ENCODE data around the gene PTPRU. TPM values are rescaled to one million over a fixed set of nuclear protein-coding genes. Genes with fewer than 3 reads are reported as not detected.
A peak's percentile ranks its signal among the peaks of the same experiment; 100 is the strongest.

PTPRU gene
- total RNA-seq, 6 experiments from 2014 or later, result 5.6 to 8.1 (median 7.0) TPM

GRCh38 chr1:29270929-29271521, 34.7 kb downstream of the PTPRU start:
- Mint-ChIP-seq H3K27me3 (ENCODE audit: insufficient read depth) (no peaks in the 10 kb centered on the region; the same call in 1 of the 2 replicates), H3K36me3 (ENCODE audit: low read depth) (no peaks in the 10 kb centered on the region), H3K4me3 (peak overlapping the region; percentile 75), H3K9me3 (no peaks in the 10 kb centered on the region), H3K27ac (peak overlapping the region; percentile 38), H3K4me1 (ENCODE audit: low read depth) (peaks cover 21% of the 10 kb centered on the region)
- DNase-seq, result no peak
- TF ChIP-seq, protein P1, sequence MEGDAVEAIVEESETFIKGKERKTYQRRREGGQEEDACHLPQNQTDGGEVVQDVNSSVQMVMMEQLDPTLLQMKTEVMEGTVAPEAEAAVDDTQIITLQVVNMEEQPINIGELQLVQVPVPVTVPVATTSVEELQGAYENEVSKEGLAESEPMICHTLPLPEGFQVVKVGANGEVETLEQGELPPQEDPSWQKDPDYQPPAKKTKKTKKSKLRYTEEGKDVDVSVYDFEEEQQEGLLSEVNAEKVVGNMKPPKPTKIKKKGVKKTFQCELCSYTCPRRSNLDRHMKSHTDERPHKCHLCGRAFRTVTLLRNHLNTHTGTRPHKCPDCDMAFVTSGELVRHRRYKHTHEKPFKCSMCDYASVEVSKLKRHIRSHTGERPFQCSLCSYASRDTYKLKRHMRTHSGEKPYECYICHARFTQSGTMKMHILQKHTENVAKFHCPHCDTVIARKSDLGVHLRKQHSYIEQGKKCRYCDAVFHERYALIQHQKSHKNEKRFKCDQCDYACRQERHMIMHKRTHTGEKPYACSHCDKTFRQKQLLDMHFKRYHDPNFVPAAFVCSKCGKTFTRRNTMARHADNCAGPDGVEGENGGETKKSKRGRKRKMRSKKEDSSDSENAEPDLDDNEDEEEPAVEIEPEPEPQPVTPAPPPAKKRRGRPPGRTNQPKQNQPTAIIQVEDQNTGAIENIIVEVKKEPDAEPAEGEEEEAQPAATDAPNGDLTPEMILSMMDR (IDR thresholded peaks at IDR 0.05), result no peak

DNA sequence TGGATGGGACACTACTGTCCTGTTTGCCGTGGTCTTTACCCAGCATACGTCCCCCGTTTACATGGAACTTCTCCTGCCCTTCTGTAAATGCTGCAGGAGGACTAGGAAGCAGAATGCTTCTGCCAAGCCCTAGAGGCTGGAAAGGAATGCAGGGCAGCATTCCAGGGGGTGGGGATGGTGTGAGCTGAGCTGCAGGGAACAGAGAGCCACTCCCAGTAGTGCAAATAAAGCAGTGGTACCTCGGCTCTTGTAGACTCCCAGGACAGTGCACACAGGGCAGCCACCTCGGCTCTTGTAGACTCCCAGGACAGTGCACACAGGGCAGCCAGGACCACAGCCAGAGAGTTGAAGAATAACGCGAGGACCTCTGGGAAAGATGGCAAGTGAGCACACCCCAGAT, 35.4 kb downstream of the PTPRU start:
- peaks cover 2% of the 10 kb centered on the region; the same call in 1 of the 2 replicates for H3K36me3 Mint-ChIP-seq (ENCODE audit: low read depth)
- peak overlapping the region; percentile 75 for H3K4me3 Mint-ChIP-seq
- peak; percentile 60 for DNase-seq
- H3K4me1 Mint-ChIP-seq (ENCODE audit: low read depth), result peaks cover 21% of the 10 kb centered on the region
- peak overlapping the region; percentile 39 for H3K27ac Mint-ChIP-seq
- TF ChIP-seq, protein P1 (IDR thresholded peaks at IDR 0.05), result no peak
- H3K9me3 Mint-ChIP-seq, result no peaks in the 10 kb centered on the region
- no peaks in the 10 kb centered on the region; the same call in 1 of the 2 replicates for H3K27me3 Mint-ChIP-seq (ENCODE audit: insufficient read depth)

DNA sequence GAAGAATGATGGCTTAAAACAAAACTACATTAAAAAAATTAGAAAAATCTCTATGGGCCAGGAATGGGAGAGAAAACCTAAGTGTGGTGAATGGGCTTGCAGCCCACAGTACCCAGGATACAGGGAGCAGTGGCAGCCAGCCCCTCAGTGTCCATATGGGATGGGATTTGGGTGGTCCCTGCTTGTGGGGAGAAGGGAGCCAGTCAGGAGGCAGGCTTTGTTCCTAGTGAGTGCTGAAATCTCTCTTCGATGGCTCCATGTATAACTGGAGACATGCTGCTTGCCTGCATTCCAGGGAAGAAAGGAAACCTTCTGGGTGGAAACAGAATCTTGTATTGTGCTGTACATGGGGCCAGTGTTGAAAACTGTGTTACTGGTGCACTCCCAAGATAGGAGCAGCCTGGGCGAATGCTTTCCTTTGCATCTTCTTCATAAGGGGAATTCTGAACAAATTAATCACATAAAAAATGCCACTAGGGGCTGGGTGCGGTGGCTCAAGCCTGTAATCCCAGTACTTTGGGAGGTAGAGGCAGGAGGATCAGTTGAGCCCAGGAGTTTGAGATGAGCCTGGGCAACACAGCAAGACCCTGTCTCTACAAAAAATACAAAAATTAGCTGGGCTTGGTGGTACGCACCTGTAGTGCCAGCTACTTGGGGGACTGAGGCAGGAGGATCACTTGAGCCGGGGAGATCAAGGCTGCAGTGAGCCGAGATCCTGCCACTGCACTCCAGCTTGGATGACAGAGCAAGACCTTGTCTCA, 36.0 kb downstream of the PTPRU start:
- H3K27me3 Mint-ChIP-seq (ENCODE audit: insufficient read depth), result no peaks in the 10 kb centered on the region; the same call in 1 of the 2 replicates
- H3K4me1 Mint-ChIP-seq (ENCODE audit: low read depth), result peaks cover 21% of the 10 kb centered on the region
- TF ChIP-seq, protein P1 (IDR thresholded peaks at IDR 0.05), result no peak
- no peak for DNase-seq
- H3K36me3 Mint-ChIP-seq (ENCODE audit: low read depth), result peaks cover 4% of the 10 kb centered on the region; the same call in 1 of the 2 replicates
- no peaks in the 10 kb centered on the region for H3K9me3 Mint-ChIP-seq
- H3K4me3 Mint-ChIP-seq, result peak overlapping the region; percentile 75
- H3K27ac Mint-ChIP-seq, result peak overlapping the region; percentile 39; the same call in 1 of the 2 replicates

DNA sequence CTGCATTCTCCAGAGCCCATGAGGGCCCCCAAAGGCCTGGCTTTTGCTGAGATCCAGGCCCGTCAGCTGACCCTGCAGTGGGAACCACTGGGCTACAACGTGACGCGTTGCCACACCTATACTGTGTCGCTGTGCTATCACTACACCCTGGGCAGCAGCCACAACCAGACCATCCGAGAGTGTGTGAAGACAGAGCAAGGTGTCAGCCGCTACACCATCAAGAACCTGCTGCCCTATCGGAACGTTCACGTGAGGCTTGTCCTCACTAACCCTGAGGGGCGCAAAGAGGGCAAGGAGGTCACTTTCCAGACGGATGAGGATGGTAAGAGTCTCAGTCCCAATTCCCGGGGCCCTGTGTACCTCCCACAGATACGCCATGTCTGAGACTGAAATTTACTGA, 39.1 kb downstream of the PTPRU start:
- Mint-ChIP-seq H3K4me1 (ENCODE audit: low read depth) (peaks cover 24% of the 10 kb centered on the region), H3K4me3 (no peak overlapping the region), H3K27ac (no peak overlapping the region), H3K9me3 (no peaks in the 10 kb centered on the region), H3K27me3 (ENCODE audit: insufficient read depth) (no peaks in the 10 kb centered on the region), H3K36me3 (ENCODE audit: low read depth) (peaks cover 4% of the 10 kb centered on the region; the same call in 1 of the 2 replicates)
- TF ChIP-seq, protein P1 (IDR thresholded peaks at IDR 0.05), result no peak
- no peak for DNase-seq

GRCh38 chr1:29278124-29278523, 41.8 kb downstream of the PTPRU start:
- Mint-ChIP-seq H3K27ac (no peak overlapping the region), H3K4me3 (no peak overlapping the region), H3K9me3 (no peaks in the 10 kb centered on the region), H3K27me3 (ENCODE audit: insufficient read depth) (no peaks in the 10 kb centered on the region), H3K4me1 (ENCODE audit: low read depth) (peaks cover 22% of the 10 kb centered on the region), H3K36me3 (ENCODE audit: low read depth) (peaks cover 4% of the 10 kb centered on the region; the same call in 1 of the 2 replicates)
- DNase-seq, result no peak
- TF ChIP-seq, protein P1 (IDR thresholded peaks at IDR 0.05), result no peak

Data from HFFc6 (cell line).